Uterus (tissue), 4 donors: ENCODE results near the gene FGF21. TPM values are rescaled to one million over a fixed set of nuclear protein-coding genes. Genes with fewer than 3 reads are reported as not detected.

Experiments
- DNase-seq, 2 donors: peaks; one replicate each; pipeline ENCODE4 v3.0.0-alpha.2; 2019 to 2020
- H3K27ac ChIP-seq, 2 donors: fragments of 200-600 bp; sonication (generic); 1 replicate in 1 of 2; 2 replicates in 1 of 2; pipeline ENCODE4 v1.5.1; 2016 to 2018
- H3K27me3 ChIP-seq, 2 donors: fragments of 200-600 bp; sonication (generic); one replicate each; pipeline ENCODE4 v1.5.1; 2018 to 2019; ENCODE audit warnings: control low read depth in 1 of 2
- H3K36me3 ChIP-seq, 2 donors: fragments of 200-600 bp; sonication (generic); one replicate each; pipeline ENCODE4 v1.5.1; 2019; ENCODE audit warnings: control low read depth in 1 of 2
- H3K4me1 ChIP-seq, 2 donors: fragments of 200-600 bp; sonication (generic); one replicate each; pipeline ENCODE4 v1.5.1; 2018 to 2019; ENCODE audit warnings: control low read depth in 1 of 2
- H3K4me3 ChIP-seq, 2 donors: fragments of 200-600 bp; sonication (generic); 1 replicate in 1 of 2; 2 replicates in 1 of 2; pipeline ENCODE4 v1.5.1; 2018 to 2019; ENCODE audit warnings: mild to moderate bottlenecking in 1 of 2
- H3K9me3 ChIP-seq, 2 donors: fragments of 200-600 bp; sonication (generic); one replicate each; pipeline ENCODE4 v1.5.1; 2019; ENCODE audit warnings: control low read depth in 1 of 2
- CTCF ChIP-seq, 4 experiments: fragments of 200-600 bp in 2 of 4; fragments of 450-650 bp in 2 of 4; sonication (generic) in 2 of 4; IDR thresholded peaks; one replicate each; pipeline ENCODE4 v1.5.1; 2016 to 2019; ENCODE audit warnings: antibody characterized with exemption in 4 of 4, mild to moderate bottlenecking in 2 of 4, moderate library complexity in 1 of 4
- POLR2A ChIP-seq, 2 donors: fragments of 450-650 bp; IDR thresholded peaks; one replicate each; pipeline ENCODE4 v1.6.1; 2016; ENCODE audit warnings: antibody characterized with exemption in 2 of 2, mild to moderate bottlenecking in 1 of 2, moderate library complexity in 1 of 2
- intact Hi-C: fragments of 100-400 bp; cut with DNase I; formaldehyde crosslinking; loops from one replicate; pipeline ENCODE4 v1.15.1; 2023; ENCODE audit warnings: low total_unique reads
- total RNA-seq, 4 donors: library from RNA; depleted of rRNA in 3 of 4; stranded (reverse); fragments of >200 nt in 3 of 4; gene quantifications; one replicate each; pipeline versions ENCODE4 v1.1.0 to v1.2.4, GENCODE V29; 2014 to 2023
- donor health status: DM: yes; HTN: yes; CAD: no.

Gene FGF21
- total RNA-seq, 4 donors from 2014 or later, result not detected

DNA sequence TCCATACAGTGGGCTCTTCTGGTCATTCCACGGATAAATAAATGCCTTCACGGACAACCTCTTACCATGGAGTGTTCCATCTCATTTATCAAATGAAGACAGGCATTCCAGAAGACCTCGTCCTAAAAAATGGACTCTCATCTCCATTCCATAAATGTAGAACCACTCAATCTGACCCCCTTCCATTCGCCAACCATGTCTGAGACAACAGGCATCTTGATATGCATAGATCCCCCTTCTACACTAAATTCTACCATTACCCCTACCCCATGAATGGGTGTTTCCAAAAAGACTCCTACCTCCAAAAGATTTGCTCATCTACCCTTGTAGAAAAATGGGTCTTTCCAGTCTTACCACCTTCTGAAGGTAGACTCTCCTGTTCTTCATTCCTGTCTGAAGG is 23.9 kb upstream of the FGF21 start:
- no peak for DNase-seq
- no peaks in the 10 kb centered on the region for H3K27me3 ChIP-seq
- H3K4me3 ChIP-seq, result no peak overlapping the region
- TF ChIP-seq POLR2A (IDR thresholded peaks at IDR 0.05) (no peak), CTCF (IDR thresholded peaks at IDR 0.05) (no peak)
- no peak overlapping the region for H3K27ac ChIP-seq
- no peaks in the 10 kb centered on the region for H3K36me3 ChIP-seq
- H3K4me1 ChIP-seq, result no peaks in the 10 kb centered on the region
- no peaks in the 10 kb centered on the region for H3K9me3 ChIP-seq
- intact Hi-C loops, result no loop called here

DNA sequence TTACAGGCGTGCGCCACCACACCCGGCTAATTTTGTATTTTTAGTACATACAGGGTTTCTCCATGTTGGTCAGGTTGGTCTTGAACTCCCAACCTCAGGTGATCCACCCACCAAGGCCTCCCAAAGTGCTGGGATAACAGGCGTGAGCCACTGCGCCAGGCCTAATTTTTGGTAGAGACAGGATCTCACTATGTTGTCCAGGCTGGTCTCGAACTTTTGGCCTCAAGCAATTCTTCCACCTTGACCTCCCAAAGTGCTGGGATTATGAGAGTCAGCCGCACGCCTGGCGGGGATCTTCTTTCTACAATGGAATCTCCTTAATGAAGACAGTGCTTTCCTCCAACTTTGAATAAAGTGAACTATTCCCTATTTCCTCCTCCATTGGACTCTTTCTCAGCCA is 20.7 kb upstream of the FGF21 start:
- H3K27me3 ChIP-seq, result no peaks in the 10 kb centered on the region
- intact Hi-C loops, result no loop called here

DNA sequence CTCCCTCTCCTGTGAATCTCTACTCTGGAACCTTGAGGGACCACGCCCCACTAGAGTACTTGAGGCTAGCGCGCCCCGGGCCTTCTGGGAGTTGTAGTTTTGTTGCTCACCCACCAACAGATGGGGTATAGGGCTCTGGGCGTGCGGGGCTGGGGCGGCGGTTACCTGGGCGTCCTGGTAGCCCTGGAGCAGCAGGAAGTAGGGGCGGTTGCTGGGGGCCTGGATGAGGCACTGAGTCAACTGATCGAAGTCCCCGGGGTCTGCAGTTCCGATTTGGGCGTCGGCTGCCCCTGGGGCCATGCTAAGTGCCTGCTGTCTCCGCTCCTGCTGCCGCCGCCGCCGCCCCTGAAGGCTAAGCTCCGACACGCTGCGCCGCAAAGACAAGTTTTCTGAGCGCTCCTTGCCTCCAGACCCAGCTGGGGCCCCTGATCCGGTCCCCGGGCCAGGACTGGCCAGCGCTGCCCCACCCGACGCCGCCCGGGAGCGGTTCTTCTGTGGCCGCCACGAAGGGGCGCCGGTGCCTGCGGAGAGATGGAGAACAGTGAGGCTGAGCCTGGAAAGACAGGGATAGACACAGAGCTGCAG is 20.2 kb upstream of the FGF21 start:
- H3K4me3 ChIP-seq, result no peak overlapping the region
- H3K9me3 ChIP-seq, result no peaks in the 10 kb centered on the region
- no peak for DNase-seq
- TF ChIP-seq CTCF (IDR thresholded peaks at IDR 0.05) (no peak), POLR2A (IDR thresholded peaks at IDR 0.05) (no peak)
- H3K27me3 ChIP-seq, result no peaks in the 10 kb centered on the region
- intact Hi-C loops, result no loop called here
- no peak overlapping the region for H3K27ac ChIP-seq
- no peaks in the 10 kb centered on the region for H3K36me3 ChIP-seq
- peaks cover 0 to 5% of the 10 kb centered on the region in 2 donors for H3K4me1 ChIP-seq

More for the DNA sequence above, 20.7 kb upstream of the FGF21 start:
- Histone ChIP-seq H3K4me1 (peaks cover 0 to 5% of the 10 kb centered on the region in 2 donors), H3K27ac (no peak overlapping the region), H3K36me3 (no peaks in the 10 kb centered on the region), H3K4me3 (no peak overlapping the region), H3K9me3 (no peaks in the 10 kb centered on the region)
- TF ChIP-seq CTCF (IDR thresholded peaks at IDR 0.05) (no peak), POLR2A (IDR thresholded peaks at IDR 0.05) (no peak)
- DNase-seq, result no peak

DNA sequence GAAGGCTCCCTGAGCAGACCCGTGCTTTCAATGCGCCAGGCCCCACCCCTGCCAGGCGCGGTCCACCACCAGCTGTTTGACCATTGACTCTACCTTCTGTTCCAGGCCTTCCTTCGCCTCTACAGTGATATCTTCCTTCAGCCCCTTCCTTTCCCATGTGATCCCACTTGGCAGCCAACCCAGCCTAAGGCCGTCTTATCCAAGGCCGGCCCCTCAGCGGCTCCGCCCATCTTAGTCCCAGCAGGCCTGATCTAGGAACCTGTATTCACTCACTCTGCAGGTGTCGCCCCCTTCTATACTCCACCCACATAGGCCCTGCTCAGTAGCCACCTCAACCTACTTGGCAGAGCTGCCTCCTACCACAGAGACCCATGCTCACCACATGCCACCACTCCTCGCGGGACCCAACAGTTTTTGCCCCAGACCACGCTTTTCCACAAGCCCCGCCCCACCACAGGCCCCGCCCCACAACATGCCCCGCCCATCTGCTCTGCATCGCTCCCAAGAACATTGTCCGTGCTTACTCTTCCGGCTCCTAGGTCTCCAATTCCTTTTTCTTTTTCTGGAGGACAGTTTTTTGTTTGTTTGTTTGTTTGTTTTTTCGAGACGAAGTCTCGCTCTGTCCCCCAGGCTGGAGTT is 17.8 kb upstream of the FGF21 start:
- Histone ChIP-seq H3K4me1 (peaks cover 0 to 5% of the 10 kb centered on the region in 2 donors), H3K36me3 (no peaks in the 10 kb centered on the region), H3K9me3 (no peaks in the 10 kb centered on the region), H3K4me3 (no peak overlapping the region), H3K27me3 (no peaks in the 10 kb centered on the region), H3K27ac (peak overlapping the region in 1 of 2 donors; percentile 36)
- no peak for DNase-seq
- TF ChIP-seq CTCF (IDR thresholded peaks at IDR 0.05) (no peak), POLR2A (IDR thresholded peaks at IDR 0.05) (no peak)
- intact Hi-C loops, result no loop called here

- intact Hi-C loops, result no loop called here
Measured at GRCh38 chr19:48738557-48739403, 16.5 kb upstream of the FGF21 start.

More at GRCh38 chr19:48738557-48739403, 16.5 kb upstream of the FGF21 start:
- H3K4me1 ChIP-seq, result peaks cover 0 to 5% of the 10 kb centered on the region in 2 donors
- H3K9me3 ChIP-seq, result no peaks in the 10 kb centered on the region
- no peaks in the 10 kb centered on the region for H3K27me3 ChIP-seq
- no peaks in the 10 kb centered on the region for H3K36me3 ChIP-seq
- H3K27ac ChIP-seq, result peak overlapping the region; percentile 73 to 81
- H3K4me3 ChIP-seq, result peak overlapping the region; percentile 9 to 49
- DNase-seq, result peak; percentile 94 to 95
- peak; percentile 34 to 56 for TF ChIP-seq POLR2A (IDR thresholded peaks at IDR 0.05)
- TF ChIP-seq CTCF (IDR thresholded peaks at IDR 0.05), result peak in 3 of 4 experiments; percentile 68 to 88 (median 74)
